ENCODE data around the gene HNRNPU.

GRCh38 chr1:244839656-244840055 lies 24.7 kb downstream of the HNRNPU start:
- TF ChIP-seq CTCF (IDR thresholded peaks at IDR 0.05; ENCODE audit: poor library complexity), result no peak
- no peak for TF ChIP-seq EZH2 (IDR thresholded peaks at IDR 0.05; ENCODE audit: borderline replicate concordance)
